Frontal cortex (tissue), 4 donors: ENCODE data around the gene SNURF. TPM values are rescaled to one million over a fixed set of nuclear protein-coding genes. Genes with fewer than 3 reads are reported as not detected.
"Not testable (repeated sequence)": the region's sequence is repeated elsewhere in the genome, so short reads cannot be mapped to it uniquely, and the experiment has no call there.

Experiments used
- DNase-seq, 2 donors: peaks; one replicate each; pipeline ENCODE4 v3.0.0; 2012; ENCODE audit warnings: low spot score in 2 of 2
- FAIRE-seq: peaks from 2 replicates; lab custom pipeline; 2012; peaks lifted over from hg19 to GRCh38; lab: Jason Lieb, UNC
- small RNA-seq: library from RNA; depleted of rRNA; stranded (forward); fragments of <200 nt; gene quantifications from one replicate; pipeline ENCODE3, GENCODE V24; 2014
- total RNA-seq: library from RNA; depleted of rRNA; stranded (reverse); fragments of >200 nt; gene quantifications from one replicate; pipeline ENCODE4 v1.2.3, GENCODE V29; 2014
- donor health status: control.
- donor health status: control.
- donor health status: control.

The SNURF gene
- total RNA-seq, 1 donor from 2014 or later, result 34.2 TPM

GRCh38 chr15:24962880-24963279 is 8.1 kb downstream of the SNURF start:
- FAIRE-seq, result no peak
- no peak for DNase-seq

DNA sequence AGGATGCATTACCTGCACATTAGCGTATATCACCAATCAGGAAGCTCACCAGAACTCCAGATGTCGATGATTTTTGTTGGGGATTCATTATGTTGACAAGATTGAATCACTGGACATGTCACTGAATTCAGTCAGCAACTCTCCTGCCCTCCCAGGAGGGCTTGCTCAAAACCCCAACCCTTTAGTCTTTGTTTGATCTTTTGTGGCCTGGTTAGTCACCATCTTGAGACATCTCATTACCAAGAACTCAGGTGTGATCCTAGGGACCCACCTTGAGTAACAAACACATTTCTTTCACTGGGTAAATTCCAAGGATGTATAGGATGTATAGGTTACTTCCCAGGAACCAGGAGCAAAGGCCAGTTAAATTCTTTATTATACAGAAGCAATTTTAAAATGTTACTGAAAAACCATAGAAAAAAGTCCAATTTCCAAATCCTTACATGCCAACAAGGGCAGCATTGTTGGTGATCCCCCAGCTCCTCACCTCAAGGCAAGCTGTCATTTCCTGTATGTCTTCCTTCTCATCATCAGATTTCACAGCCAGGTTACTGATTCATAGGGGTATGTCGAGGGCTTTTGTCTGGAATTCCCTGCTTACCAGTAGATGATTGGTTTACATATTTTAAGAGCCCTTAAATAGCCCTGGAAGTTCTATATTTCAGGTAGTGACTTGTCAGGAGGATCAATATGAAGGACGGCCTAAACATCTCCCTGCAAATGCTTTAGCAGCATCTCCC is 11.7 kb downstream of the SNURF start:
- no peak for DNase-seq
- no peak for FAIRE-seq

DNA sequence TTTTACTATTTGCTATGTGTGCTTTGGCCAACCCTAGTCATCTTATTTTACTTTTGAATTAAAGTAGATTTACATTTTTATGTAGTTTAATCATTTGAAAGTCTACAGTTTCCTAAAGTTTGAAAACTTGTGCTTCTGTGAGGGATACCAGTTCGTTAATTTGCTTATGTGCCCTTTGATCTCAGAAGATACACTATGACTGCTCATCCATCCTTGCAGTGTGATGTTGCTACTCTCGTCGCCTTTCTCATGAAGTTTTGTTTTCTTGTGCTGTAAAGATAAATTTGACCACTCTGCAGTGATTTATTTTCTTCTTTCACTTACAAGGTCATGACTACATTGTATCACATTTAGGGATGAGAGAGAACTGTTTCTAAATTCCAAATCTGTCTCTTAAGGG is 16.3 kb downstream of the SNURF start:
- DNase-seq (no peak), FAIRE-seq (no peak)

DNA sequence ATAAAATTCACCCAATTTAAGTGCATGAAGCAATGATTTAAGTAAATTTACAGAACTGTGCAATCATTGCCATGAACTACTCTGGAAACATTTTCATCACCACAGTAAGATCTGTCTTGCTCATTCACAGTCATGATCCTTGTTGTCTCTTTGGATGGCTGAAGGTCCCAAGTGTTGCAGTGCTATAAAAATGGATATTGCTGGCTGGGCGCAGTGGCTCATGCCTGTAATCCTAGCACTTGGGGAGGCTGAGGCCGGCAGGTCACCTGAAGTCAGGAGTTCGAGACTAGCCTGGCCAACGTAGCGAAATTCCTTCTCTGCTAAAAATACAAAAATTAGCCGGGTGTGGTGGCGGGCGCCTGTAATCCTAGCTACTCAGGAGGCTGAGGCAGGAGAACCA is 17.0 kb downstream of the SNURF start:
- DNase-seq (no peak), FAIRE-seq (no peak)

DNA sequence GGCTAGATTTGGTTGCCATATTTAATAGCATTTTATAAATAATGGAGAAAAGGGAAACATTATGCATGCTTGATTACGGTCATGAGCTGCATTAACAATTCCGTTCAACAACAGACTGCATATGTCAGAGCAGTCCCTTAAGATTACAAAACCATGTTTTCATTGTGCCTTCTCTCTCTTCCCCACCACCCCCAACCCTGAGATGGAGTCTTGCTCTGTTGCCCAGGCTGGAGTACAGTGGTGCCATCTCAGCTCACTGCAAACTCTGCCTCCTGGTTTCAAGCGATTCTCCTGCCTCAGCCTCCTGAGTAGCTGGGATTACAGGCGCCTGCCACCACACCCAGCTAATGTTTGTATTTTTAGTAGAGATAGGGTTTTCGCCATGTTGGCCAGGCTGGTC is 17.9 kb downstream of the SNURF start:
- not testable (repeated sequence) for DNase-seq, FAIRE-seq

- FAIRE-seq (no peak), DNase-seq (no peak)
Measured at GRCh38 chr15:24976932-24977331, 22.1 kb downstream of the SNURF start.

DNA sequence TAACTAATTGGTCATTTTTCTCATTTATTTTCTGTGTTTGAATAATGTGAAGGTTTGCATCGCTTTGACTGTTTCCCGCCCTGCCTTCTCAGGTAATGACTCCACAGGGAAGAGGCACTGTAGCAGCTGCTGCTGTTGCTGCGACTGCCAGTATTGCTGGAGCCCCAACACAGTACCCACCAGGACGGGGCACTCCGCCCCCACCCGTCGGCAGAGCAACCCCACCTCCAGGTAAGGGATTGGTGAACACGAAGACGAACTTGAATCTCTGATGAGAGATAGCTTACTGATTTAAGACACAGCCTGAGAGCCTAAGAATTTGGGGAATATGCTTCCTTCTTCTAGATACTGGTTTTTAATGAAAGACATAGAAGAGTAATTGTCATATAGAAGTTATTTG is 22.9 kb downstream of the SNURF start:
- DNase-seq (no peak), FAIRE-seq (no peak)

GRCh38 chr15:24985224-24985623 is 30.4 kb downstream of the SNURF start:
- DNase-seq (no peak), FAIRE-seq (no peak)

GRCh38 chr15:24986653-24987052 is 31.9 kb downstream of the SNURF start:
- no peak for DNase-seq
- no peak for FAIRE-seq

Small RNAs within 50 kb of the gene (small RNA-seq; reads per million reads assigned to genes)
- not detected for gene AC090602.1
- not detected for gene AC124312.4
- 0.15 reads per million for gene AC124312.5

Other genes with a start within 250 kb of the SNURF start
- gene SNRPN, start within 50 bp of the SNURF start, total RNA-seq, result 216 TPM